Cerebellar cortex (tissue), 1 donor: Measurements from ENCODE around the gene TNFAIP2.

Experiments
- DNase-seq: peaks from one replicate; pipeline ENCODE4 v3.0.0-alpha.2; 2015; ENCODE audit warnings: low spot score

Gene TNFAIP2

DNA sequence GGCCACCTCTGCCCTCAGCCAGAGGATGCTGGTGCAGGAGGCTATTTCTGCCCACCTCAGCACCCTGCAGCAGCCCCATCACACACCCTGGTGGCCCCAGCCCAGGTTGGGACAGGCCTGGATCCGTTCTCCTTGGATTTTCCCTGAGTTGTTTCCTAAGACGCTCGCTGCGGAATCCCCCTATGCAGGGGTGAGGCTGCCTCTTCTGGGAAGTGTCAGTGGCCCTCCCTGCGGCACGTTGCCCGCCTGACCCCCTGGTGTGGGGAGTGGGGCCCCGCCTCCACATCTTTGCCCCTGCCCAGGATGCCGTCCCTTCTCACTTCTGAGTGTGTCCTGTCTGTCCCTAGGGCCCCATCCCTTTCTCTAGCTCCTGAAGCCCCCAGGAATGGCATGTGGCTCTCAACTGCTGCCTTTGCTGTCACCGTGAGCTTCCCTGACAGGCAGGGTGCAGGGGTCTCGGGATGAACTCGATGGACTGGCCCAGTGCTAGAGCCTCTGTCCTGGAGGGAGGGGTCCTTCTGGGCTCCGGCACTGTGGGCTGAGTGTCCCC, 29.3 kb upstream of the TNFAIP2 start:
- DNase-seq = no peak

DNA sequence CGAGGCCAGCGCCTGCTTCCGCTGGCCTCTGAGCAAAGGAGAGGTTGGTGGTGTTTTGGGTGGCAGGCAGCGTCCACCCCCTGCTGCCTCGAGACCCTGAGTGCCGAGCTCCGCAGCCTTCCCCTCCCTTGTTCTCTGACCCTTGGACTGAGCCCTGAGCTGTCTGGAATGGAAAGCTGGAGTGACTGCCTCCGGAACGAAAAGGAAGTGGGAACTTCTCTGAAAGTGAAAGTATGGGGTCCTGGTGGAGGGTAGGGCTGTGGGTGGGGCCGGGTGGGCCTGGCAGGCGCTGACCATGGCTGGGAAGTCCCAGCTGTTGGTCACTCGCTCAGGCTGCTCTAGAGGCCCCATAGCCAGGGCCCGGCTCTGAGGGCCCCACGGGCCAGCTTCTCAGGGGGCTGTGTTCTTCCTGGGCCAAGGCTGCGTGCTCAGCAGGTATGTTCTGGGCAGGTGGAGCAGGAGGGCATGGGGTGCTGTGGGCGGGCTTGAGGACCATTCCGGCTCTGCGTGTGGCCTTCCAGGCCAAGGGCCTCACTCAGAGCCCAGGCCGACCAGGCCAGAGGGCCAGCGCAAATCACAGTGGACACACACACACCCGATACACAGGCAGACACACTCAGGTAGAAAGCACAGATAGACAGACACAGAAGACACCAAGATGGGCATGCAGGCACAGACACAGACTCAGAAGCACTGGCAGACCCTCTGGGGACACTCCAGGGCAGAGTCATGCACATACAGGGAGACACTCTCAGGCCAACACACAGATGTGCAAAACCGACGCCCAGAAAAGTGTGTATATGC, 28.7 kb upstream of the TNFAIP2 start, which contains the start of gene EXOC3L4:
EXOC3L4 (plus strand) TSS at position 320 of the 804 bp plus-strand sequence. CDS start 5,495 bp downstream, outside the sequence.
- DNase-seq = no peak

DNA sequence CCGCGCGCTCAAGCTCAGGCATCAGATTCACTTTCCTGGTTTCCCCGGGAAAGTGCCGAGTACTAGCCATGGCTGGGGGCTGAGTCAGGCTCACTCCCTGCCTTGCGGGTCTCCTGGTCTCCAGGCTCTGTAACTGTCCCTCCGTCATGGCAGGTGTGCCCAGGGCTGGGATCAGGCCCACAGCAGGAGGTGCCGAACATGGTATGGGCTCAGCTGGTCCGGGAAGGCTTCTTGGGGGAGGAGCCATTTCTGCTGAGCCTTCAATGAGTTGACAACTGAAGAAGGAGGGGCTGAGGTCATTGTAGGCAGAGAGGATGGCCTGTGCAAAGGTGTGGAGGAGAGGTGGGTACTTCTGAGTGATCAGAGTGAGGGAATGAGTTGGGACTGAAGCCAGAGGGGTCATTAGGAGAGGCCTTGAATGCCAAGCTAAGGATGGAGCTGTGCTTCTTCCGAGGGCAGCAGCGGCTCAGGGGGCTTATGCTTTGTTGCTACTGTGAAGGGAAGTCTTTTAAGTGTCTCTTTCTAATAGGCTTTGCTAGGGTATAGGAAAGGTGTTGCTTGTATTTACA, 28.0 kb upstream of the TNFAIP2 start:
- no peak for DNase-seq

DNA sequence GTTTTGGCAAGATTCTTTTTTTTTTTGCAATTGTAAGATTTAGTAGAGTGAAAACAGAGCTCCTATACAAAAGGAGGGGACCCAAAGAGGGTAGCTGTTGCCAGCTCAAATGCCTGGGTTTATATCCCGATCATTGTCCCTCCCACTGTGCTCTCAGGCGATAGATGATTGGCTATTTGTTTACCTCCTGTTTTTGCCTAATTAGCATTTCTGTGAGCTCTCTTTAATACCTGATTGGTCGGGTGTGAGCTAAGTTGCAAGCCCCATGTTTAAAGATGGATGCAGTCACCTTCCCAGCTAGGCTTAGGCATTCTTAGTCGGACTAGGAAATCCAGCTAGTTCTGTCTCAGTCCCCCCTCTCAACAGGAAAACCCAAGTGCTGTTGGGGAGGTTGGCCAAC, 26.9 kb upstream of the TNFAIP2 start:
- DNase-seq = no peak

DNA sequence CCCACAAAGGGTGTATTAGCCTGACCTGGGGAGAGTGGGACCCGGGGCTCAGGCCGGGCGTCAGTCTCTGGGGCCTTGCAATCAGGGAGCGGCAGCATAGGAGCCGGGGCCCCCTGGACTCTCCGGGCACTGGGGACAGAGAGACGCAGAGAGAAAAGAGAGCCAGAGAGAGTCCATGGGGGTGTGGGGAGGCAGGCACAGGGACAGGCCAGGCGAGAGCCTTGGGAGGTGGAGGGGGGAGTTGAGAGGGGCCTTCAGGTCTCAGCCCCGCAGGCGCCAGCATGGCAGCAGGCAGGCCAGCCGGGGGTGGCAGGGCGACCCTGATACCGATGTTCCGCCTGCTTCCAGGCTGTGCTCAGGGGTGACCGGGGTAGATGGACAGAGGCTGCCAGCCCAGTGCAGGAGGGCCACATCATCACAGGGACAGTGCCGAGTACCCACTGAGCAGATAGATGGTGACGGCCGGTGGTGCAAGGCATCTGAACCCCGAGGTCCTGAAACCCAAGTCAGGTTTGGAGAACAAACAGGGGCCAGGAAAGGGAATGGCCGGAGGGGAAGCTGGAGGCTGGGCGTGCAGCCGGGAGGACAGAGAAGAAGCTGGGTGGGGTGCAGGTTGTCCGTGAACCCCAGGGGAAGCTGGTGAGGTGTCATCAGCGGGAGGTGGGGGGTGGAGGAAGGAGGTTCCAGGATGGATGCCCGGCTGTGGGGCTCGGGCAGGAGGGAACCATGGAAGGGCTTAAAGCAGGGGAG, 25.8 kb upstream of the TNFAIP2 start:
- DNase-seq = no peak

DNA sequence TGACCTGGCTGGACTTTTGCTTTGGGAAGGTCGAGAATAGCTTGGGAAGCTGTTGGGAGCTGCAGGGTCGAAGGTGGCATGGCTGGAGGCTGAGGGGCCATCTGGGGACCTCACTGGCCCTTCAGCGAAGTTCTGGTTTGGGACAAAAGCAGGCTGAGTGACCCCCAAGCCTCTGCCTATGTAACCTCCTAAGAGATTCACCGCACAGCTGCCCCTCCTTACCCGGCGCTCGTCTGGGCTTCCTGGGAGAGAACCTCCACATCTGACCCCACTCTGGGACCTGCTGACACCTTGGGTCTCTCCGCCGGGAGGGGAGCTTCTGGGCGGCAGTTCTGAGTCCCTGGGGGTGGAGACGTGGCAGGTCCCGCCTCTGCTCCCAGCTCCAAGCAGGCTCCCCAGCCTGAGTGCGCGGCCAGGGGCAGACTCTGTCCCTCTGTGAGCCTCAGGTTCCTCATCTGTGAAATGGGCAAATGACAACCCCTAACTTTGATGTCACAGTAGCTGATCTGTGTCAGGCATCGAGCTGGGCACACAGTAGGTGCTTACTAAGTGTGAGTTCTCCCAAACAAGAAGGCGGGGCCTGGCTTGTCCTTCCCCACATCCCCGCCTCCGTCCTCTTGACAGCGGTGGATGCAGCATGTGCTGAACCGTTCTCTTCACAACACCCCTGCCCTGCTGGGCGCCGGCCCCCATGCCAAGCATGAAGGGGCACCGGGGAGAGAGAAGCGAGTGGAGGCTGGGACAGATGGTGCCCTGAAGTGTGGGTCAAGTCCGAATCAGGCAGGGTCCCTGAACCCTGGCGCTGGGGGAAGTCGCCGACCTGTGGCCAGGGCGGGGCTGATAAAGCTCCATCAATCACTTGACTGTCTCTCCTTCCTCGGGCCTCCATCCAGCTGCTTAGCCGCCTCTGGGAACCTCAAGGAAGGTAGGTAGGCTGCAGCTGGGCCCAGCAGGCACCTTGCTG, 25.0 kb upstream of the TNFAIP2 start:
- no peak for DNase-seq

DNA sequence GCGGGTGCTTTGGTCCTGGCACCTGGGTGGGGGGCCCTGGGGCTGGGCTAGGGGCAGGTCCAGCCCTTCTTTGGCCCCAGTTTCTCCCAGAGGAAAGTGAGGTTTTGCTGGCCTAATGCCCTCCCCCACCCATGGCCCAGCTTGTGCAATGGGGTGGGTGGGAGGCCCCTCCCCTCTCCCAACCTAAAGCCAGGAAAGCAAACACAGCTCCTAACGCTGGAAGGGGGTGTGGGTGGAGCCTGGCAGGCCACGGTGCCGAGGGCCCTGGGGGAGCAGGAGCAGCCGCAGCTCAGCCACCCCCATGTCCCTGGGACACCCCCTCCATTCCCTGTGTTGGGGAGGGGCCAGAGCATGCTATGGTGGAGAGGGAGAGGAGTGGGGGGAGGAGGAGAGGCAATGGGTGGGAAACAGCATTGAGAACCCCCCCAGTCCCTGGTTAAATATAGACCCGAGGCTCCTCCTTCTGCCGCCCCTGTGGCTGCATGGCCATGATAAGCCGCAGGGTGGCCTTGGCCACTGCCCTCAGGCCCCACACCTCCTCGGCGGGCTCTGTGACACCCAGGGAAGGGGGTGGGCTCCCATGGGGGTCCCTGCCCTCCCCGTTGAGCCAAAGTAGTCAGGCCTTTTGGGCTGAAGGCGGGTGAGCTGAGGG, 24.1 kb upstream of the TNFAIP2 start:
- DNase-seq = no peak

DNA sequence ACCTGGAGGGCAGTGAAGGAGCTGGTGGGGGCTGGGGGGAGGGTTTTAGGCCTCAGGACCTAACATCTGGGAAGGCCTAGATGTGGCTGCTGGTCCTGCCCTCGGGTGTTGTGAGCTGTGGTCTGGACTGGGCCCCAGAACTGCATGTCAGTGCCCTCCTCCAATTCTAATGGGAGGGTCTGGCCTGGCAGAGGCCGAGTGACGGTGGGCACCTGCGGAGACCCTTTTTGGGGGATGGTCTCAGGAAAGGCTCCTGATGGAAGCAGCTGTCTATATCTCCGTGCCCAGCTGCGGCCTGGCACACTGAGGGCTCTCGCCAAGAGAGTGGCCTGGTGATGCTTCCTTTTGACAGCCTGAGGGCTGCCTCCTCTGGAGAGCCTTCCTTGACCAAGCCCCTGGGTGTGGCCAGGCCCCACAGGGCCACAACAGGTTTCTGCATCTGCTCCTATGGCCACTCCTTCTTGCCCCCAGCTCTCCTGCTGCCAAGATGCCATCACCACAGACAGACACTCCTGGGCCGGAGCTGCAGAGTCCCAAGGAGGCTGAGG, 23.5 kb upstream of the TNFAIP2 start:
- no peak for DNase-seq

DNA sequence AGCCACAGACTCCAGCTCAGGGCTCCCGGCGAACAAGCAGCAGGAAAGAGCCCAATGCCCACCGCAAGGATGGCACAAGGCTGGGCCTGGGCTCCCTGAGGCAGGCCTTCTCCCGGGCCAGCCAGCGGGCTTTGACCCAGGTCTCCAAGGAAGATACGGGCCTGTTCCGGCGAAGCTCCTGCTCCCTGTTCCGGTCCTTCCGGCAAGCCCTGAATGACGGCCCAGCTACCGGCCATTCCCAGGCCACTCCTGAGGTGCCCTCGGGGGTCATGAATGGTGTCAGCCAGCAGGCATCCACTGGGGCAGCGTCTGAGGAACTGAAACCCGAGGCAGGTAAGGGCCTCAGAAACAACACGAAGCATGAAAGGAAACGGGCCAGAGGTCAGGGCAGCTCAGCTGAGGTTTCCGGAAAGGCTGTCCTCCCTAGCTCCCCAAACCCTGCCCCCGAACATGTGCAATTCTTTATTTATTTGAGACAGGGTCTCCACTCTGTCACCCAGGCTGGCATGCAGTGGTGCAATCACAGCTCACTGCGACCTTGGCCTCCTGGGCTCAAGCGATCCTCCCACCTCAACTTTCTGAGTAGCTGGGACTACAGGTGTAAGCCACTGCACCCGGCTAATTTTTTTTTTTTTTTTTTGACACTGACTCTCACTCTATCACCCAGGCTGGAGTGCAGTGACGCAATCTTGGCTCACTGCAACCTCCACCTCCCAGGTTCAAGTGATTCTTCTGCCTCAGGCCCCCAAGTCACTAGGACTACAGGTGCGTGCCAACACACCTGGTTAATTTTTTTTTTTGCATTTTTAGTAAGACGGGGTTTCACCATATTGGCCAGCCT, 22.8 kb upstream of the TNFAIP2 start:
- DNase-seq = no peak

DNA sequence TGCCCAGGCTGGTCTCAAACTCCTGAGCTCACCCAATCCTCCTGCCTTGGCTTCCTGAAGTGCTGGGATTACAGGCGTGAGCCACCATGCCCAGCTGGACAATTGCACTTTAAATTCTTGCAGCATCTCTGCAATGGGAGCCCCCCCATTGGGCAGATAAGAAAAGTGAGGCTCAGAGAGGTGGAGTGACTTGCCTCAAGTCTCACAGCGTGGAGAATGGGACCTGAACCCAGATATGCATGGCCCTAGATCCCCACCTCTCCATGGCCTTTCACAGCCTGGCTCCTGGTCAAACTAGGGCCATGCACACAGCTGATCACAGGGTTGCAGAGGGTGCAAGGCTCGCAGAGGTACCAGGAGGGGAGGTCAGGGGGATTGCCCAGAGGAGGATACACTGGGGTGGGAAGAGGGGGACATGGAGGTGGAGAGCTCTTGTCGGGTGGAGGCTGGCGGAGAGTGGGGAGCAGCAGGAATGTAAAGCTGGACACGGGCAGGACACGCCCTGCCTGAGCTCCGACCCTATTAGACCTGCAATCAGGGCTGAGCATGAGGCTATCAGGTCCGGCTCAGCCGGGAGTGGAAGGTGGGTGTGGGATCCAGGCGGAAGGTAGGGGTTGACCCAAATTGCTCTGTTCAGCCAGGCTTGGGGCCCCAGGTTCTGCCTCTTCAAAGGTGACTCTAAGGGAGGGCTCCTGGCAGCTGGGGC, 21.9 kb upstream of the TNFAIP2 start:
- DNase-seq = no peak

DNA sequence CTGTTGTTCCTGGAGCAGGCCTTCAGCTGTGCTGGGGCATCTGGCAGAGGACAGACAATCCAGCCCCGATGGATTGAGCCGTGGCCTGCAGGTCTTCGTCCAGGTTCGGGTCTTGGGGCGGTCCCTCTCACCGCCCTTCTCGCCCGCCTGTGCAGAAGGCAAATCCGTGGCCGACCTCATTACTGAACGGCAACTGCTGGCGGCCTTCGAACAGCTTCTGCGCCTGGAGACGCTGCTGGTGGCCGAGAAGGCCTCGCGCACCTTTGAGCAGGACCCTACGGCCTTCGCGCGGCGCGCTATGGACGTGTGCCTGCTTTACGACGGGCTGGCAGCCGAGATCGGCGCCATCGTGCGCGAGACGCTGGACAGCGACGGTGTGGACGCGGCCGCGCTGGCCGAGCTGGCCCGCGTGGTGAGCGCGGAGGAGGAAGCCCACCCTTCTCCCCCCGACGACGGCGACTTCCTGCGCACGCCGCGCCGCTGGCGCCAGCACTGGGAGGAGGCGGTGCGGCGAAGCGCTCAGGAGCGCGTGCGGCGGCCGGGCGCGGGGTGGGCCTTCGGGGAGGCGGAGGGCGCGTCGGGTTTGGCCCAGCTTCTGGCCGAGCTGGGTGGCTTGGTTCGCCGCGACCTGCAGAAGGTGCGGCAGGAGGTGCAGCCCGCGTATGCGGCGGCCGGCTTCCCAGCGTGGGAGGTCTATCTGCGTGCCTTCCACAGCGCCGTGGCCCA, 21.1 kb upstream of the TNFAIP2 start:
- no peak for DNase-seq

DNA sequence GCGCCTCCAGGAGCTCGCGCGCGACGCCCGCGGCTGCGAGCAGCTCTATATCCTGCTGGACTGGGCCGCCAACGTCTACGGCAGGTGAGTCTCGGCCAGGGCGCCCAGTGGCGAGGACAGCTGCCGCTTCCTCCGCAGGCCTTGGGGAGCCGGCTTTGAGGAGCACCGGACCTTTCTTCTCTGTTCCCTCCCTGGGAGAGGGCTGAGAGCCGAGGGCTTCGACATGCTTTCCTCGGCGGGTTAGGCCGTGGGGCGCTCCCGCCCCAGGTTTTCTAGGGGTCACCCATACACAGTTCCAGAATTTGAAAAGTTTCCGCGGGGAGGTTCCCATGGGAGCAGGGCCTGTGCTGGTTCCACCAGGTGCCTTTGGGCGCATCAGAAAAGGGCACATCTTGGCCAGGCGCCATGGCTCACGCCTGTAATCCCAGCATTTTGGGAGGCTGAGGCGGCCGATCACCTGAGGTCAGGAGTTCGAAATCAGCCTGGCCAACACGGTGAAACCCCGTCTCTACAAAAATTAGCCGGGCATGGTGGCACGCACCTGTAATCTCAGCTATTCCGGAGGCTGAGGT, 20.5 kb upstream of the TNFAIP2 start:
- no peak for DNase-seq

DNA sequence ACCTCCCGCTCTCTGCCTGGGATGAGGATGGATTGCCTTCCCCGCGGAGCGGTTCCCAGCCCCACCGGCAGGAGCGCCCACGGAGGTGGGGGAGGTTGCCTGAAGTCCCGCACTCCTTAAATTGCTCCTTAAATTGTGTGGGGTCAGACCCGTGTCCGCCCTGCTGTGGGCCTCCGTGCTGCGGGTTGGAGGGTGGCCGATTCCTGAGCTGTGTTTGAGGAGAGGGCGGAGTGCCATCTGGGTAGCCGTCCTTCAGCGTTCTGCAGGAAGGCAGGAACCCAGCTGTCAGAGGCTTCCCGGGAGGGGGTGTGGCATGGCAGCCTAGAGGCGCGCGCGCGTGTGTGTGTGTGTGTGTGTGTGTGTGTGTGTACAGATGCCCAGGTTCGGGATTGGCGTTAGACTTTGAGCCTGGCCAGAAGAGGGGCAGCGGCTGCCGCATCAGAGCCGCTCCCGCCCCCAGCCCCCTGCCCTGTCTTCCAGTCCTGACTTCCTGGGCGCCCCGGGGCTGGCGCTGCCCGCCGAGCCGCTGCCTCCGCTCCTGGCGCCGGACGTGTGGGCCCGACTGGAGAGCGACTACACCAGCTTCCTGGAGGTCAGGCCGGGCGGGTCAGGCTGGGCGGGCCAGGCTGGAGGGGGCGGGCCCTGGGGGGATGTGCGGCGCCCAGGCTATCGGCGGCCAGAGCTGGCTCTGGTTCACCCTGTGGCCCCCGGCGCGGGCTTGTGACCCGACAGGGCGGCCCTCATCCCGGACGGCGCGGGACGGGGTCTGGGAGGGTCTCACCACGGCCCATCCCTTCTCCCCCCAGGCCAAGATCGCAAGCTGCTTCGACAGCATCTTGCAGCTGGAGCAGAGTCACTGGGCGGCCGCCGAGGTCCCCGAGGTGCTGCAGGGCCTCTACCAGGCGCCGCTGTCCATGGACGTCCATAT, 19.5 kb upstream of the TNFAIP2 start:
- DNase-seq = no peak

DNA sequence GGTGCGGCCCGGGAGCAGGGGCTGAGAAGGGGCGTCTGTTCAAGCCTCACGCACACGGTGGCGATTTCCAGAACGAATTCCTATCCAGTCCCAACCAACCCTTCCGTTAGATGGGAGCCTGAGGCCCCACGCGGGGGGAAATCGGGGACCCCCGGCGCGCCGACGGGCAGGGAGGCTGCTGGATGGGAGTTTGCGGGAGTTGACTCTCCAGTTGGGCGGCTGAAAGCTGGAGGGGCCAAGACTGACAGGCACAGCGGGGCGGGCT, 18.9 kb upstream of the TNFAIP2 start:
- no peak for DNase-seq

DNA sequence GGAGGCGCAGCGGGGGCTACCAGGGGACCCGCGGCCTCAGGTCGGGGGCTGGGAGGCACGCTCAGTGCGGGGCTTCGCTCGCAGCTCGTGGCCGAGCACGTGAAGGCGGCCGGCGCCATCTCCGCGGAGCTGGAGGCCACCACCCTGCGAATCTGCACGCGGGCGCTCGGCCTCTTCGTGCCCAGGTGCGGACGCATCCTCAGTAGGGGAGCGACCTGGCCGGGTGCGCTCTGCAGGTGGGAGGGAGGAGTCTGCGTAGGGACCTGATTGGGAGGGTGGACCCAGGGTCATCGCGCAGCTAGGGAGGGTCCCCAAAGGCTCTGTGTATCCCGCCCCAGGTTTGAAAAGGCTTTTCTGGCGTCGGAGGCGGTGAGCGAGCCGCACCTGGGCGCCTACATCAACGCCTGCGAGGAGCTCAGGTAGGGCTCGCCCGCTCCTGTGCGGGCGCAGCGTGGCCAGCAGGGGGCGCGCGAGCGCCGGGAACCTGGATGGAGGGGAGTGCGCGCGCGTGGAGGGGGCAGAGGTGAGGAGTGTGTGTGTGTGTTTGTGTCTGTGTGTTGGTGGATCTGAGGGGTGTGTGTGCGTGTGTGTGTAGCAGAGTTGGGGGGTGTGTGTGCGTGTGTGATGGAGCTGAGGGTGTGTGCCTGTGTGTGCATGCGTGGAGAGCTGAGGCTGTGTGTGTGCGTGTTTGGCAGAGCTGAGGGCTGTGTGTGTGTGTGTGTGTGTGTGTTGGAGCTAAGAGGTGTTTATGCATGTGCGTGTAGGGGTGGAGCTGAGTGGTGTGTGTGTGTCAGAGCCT, 18.4 kb upstream of the TNFAIP2 start:
- peak; percentile 46 for DNase-seq

DNA sequence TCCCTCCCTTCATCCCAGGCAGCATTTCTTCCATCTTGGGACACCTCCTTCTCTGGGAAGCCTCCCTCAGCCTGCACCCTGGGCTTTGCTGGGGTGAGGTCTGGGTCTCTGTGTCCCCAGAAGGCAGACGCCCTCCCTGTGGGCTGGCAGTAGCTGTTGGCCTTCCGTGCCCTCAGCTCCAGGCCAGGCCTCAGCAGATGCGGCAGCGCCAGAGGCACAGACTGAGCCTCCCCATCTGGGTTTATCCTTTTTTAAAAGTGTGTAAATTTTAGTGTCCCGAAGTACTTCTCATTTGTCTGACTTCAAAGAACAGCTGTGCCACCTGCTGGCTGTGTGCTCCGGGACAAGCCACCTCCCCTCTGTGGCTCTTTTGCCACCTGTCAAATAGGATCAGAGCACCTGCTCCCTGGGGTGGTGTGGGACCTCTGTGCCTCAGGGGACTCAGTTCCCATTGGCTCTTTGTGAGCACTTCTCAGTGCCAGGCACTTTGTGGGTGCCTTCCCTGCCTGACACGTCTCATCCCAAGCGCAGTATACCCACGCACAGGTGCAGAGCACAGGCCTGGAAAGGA, 17.6 kb upstream of the TNFAIP2 start:
- no peak for DNase-seq
